ENCODE data around the gene ARRB2.

The ARRB2 gene

GRCh38 chr17:4750606-4751005 lies 40.2 kb downstream of the ARRB2 start:
- DNase-seq (ENCODE audit: low read depth in 2 of 2, low spot score in 1 of 2): no peak

GRCh38 chr17:4751932-4752331 lies 41.5 kb downstream of the ARRB2 start:
- DNase-seq (ENCODE audit: low read depth in 2 of 2, low spot score in 1 of 2): no peak

DNA sequence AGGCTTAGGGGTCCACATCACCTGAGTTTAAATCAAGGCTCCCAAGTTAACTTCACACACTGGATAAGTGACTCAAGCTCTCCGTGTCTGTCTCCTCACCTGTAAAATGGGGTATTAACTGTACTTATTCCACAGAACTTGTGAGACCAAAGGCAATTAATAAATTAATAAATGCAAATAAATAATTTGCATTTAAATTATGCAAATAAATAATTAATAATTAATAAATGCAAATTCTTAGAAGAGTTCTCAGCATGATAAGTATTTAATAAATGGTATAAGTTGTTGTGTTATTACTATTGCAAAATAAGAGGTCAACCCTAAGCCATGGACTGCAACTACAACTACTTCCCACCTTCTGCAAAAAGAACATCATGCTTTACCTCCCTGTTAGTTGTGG lies 43.0 kb downstream of the ARRB2 start:
- DNase-seq (ENCODE audit: low read depth in 2 of 2, low spot score in 1 of 2): no peak

DNA sequence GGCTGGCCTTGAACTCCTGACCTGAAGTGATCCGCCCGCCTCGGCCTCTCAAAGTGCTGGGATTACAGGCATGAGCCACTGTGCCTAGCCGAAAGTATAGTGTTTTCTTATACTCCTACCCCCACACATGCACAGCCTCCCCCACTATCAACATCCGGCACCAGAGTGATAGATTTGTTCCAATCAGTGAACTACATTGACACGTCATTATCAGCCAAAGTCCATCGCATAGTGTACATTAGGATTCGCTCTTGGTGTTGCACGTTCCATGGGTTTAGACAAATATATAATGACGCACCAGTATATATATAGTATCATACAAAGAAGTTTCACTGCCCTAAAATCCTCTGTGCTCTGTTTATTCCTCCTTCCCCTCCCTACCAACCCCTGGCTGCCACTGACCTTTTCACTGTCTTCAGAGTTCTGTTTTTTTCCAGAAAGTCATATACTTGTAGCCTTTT lies 49.4 kb downstream of the ARRB2 start:
- no peak for DNase-seq (ENCODE audit: low read depth in 2 of 2, low spot score in 1 of 2)

DNA sequence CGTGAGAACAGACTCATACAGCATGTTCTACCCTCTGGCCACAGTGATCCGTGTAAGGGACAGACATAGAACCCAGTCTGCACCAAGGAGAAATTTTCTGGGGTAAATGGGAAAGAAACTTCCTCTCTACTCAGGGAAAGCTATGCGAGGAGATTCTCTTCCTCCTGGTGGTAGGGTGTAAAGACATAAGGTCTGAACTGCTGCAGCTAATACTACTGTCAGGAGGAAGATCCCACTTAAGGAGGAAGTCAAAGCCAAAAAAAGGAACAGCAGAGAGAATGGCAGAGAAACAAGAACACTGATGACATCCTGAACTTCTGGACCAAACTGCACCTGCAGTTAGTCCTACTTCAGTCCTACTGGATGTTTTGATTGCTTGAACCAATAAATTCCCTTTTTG lies 54.2 kb downstream of the ARRB2 start:
- DNase-seq (ENCODE audit: low read depth in 2 of 2, low spot score in 1 of 2): no peak

DNA sequence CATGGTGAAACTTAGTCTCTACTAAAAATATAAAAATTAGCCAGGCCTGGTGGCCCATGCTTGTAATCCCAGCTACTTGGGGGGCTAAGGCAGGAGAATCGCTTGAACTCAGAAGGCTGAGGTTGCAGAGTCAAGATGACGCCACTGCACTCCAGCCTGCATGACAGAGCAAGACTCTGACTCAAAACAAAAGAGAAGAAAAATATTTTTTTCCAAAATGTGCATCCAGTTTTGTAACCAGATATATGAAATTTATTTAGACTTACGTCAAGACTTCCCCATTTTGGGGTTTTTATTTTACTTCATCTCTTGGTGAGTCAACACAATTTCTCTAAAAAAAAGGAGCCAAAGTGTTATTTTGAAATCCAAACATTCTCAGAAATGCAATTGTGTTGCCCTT lies 55.8 kb downstream of the ARRB2 start:
- DNase-seq (ENCODE audit: low read depth in 2 of 2, low spot score in 1 of 2): no peak

- no peak for DNase-seq (ENCODE audit: low read depth in 2 of 2, low spot score in 1 of 2)
Observed at GRCh38 chr17:4766723-4767122, 56.3 kb downstream of the ARRB2 start.

- no peak for DNase-seq (ENCODE audit: low read depth in 2 of 2, low spot score in 1 of 2)
Observed at GRCh38 chr17:4768298-4768697, 57.9 kb downstream of the ARRB2 start.

- no peak for DNase-seq (ENCODE audit: low read depth in 2 of 2, low spot score in 1 of 2)
Observed at GRCh38 chr17:4769628-4770027, 59.2 kb downstream of the ARRB2 start.
